HepG2 (cell line): ENCODE measurements around the gene CYP46A1. TPM values are rescaled to one million over a fixed set of nuclear protein-coding genes. Genes with fewer than 3 reads are reported as not detected.

Experiments used
- ATAC-seq: fragments of 200-7000 bp; cut with Tn5 transposase; 3 replicates; pipeline ENCODE4 v1.9.1; 2020; ENCODE audit warnings: mild to moderate bottlenecking, moderate library complexity
- BruUV-seq: library from RNA; stranded (reverse); fragments of 400-500 nt; replicated peaks from 2 replicates; lab custom pipeline; 2021; lab: Mats Ljungman, UMichigan
- CTCF ChIA-PET: fragments of 300-600 bp; formaldehyde crosslinking; extraction: SDS; loops from one replicate; lab custom pipeline; 2021; ENCODE audit warnings: low total read pairs, inconsistent platforms, low intra/inter-chr PET ratio; lab: Yijun Ruan, JAX
- POLR2A ChIA-PET: fragments of 350-600 bp; sonication (Branson Sonifier 250); formaldehyde crosslinking; loops from one replicate; lab custom pipeline; 2020; ENCODE audit warnings: antibody characterized with exemption, inconsistent platforms; lab: Yijun Ruan, JAX
- DNase-seq: peaks from one replicate; pipeline ENCODE4 v3.0.0-alpha.2; 2015; ENCODE audit warnings: low spot score
- FAIRE-seq: peaks from 3 replicates; lab custom pipeline; 2011; peaks lifted over from hg19 to GRCh38; lab: Jason Lieb, UNC
- H2AFZ ChIP-seq: one replicate; pipeline ENCODE4 v1.6.1; 2011; ENCODE audit warnings: low read length, inconsistent platforms
- H3K27ac ChIP-seq: fragments of 300-600 bp; 3 replicates; pipeline ENCODE4 v1.8.0; 2011; ENCODE audit warnings: mixed run types, mild to moderate bottlenecking, mixed read lengths, low read length, inconsistent platforms; ENCODE audit not compliant: insufficient read depth; ENCODE audit errors: extremely low read length
- H3K27me3 ChIP-seq, 2 experiments: fragments of 200-600 bp in 1 of 2; 2 replicates in 1 of 2; 3 replicates in 1 of 2; pipeline versions ENCODE4 v1.6.0 to v1.8.0; 2011; ENCODE audit warnings: low read length in 2 of 2, mild to moderate bottlenecking in 2 of 2, moderate library complexity in 2 of 2, inconsistent platforms in 1 of 2; ENCODE audit not compliant: insufficient read depth in 2 of 2, control insufficient read depth in 1 of 2
- H3K36me3 ChIP-seq, 2 experiments: fragments of 200-600 bp in 1 of 2; replicated peaks in 1 of 2; 2 replicates in 1 of 2; 3 replicates in 1 of 2; pipeline versions ENCODE4 v1.5.1 to v1.8.0; 2011; ENCODE audit warnings: low read length in 2 of 2, inconsistent platforms in 1 of 2; ENCODE audit not compliant: insufficient read depth in 2 of 2, control insufficient read depth in 1 of 2
- H3K4me1 ChIP-seq: 2 replicates; pipeline ENCODE4 v1.5.1; 2012; ENCODE audit warnings: low read length, inconsistent platforms; ENCODE audit not compliant: insufficient read depth
- H3K4me2 ChIP-seq: 2 replicates; pipeline ENCODE4 v1.6.0; 2011; ENCODE audit warnings: low read depth, low read length, inconsistent platforms
- H3K4me3 ChIP-seq, 3 experiments: fragments of 200-600 bp in 1 of 3; sonication (generic), shearing (Covaris generic) in 1 of 3; replicated peaks in 1 of 3; 2 replicates each; pipeline ENCODE4 v1.5.1; 2011 to 2016; ENCODE audit warnings: low read length in 3 of 3, inconsistent platforms in 2 of 3, low read depth in 2 of 3, mild to moderate bottlenecking in 2 of 3, control low read depth in 1 of 3, mixed read lengths in 1 of 3; ENCODE audit not compliant: insufficient read depth in 1 of 3
- H3K79me2 ChIP-seq: one replicate; pipeline ENCODE4 v1.6.1; 2011; ENCODE audit warnings: low read length, inconsistent platforms; ENCODE audit not compliant: insufficient read depth
- H3K9ac ChIP-seq: 2 replicates; pipeline ENCODE4 v1.6.0; 2011; ENCODE audit warnings: mild to moderate bottlenecking, low read depth, low read length, inconsistent platforms; ENCODE audit not compliant: insufficient read depth
- H3K9me3 ChIP-seq: 2 replicates; pipeline ENCODE4 v1.5.1; 2012; ENCODE audit warnings: mild to moderate bottlenecking, low read length
- H4K20me1 ChIP-seq: 2 replicates; pipeline ENCODE4 v1.6.0; 2011; ENCODE audit warnings: inconsistent platforms, mild to moderate bottlenecking, low read length, moderate library complexity; ENCODE audit not compliant: insufficient read depth
- ATF7 ChIP-seq, 2 experiments: fragments of 450-650 bp in 1 of 2; sonication (generic) in 1 of 2; formaldehyde crosslinking in 1 of 2; IDR thresholded peaks; 2 replicates each; pipeline versions ENCODE4 v1.4.0 to v1.6.1; 2016 to 2020; ENCODE audit warnings: antibody characterized with exemption in 1 of 2, mild to moderate bottlenecking in 1 of 2, missing genetic modification reagents in 1 of 2
- CBX2 ChIP-seq, 2 experiments: fragments of 200-600 bp in 1 of 2; sonication (generic); formaldehyde crosslinking in 1 of 2; IDR thresholded peaks; 2 replicates each; pipeline versions ENCODE4 v1.7.0 to v1.8.1; 2018 to 2022; ENCODE audit warnings: low read depth in 2 of 2, low read length in 1 of 2, mild to moderate bottlenecking in 1 of 2, missing genetic modification reagents in 1 of 2
- CREB3 ChIP-seq: sonication (generic); formaldehyde crosslinking; IDR thresholded peaks from 2 replicates; pipeline ENCODE4 v1.5.0; 2020; ENCODE audit warnings: missing genetic modification reagents
- HNRNPL ChIP-seq: fragments of 200-400 bp; formaldehyde crosslinking; IDR thresholded peaks from 2 replicates; pipeline ENCODE4 v1.6.1; 2017; ENCODE audit warnings: mild to moderate bottlenecking, low read depth, low read length
- HNRNPUL1 ChIP-seq: fragments of 200-400 bp; formaldehyde crosslinking; IDR thresholded peaks from 2 replicates; pipeline ENCODE4 v1.6.1; 2017; ENCODE audit warnings: low read depth, mild to moderate bottlenecking, low read length, moderate library complexity
- KDM1A ChIP-seq: IDR thresholded peaks from 2 replicates; pipeline ENCODE4 v1.6.1; 2016; ENCODE audit warnings: missing compliant biosample characterization
- KLF13 ChIP-seq: sonication (generic); formaldehyde crosslinking; IDR thresholded peaks from 2 replicates; pipeline ENCODE4 v1.4.0; 2020; ENCODE audit warnings: mild to moderate bottlenecking, missing genetic modification reagents
- LRRFIP1 ChIP-seq: sonication (generic); formaldehyde crosslinking; conservative IDR thresholded peaks from 2 replicates; pipeline ENCODE4 v1.4.0; 2020; ENCODE audit warnings: missing genetic modification reagents
- MAFK ChIP-seq, 2 experiments: IDR thresholded peaks in 1 of 2; conservative IDR thresholded peaks in 1 of 2; 2 replicates each; pipeline ENCODE4 v1.6.1; 2011; ENCODE audit warnings: improper control_type of control experiment in 2 of 2, low read length in 2 of 2
- MTA1 ChIP-seq: sonication (generic); formaldehyde crosslinking; IDR thresholded peaks from 2 replicates; pipeline ENCODE4 v1.4.0; 2020; ENCODE audit warnings: missing genetic modification reagents, mild to moderate bottlenecking, borderline replicate concordance
- NFATC3 ChIP-seq: sonication (generic); formaldehyde crosslinking; IDR thresholded peaks from 2 replicates; pipeline ENCODE4 v1.5.1; 2020; ENCODE audit warnings: mild to moderate bottlenecking, missing genetic modification reagents
- ONECUT2 ChIP-seq: sonication (generic); formaldehyde crosslinking; IDR thresholded peaks from 2 replicates; pipeline ENCODE4 v1.4.0; 2020; ENCODE audit warnings: missing genetic modification reagents
- POLR2A ChIP-seq, 2 experiments: IDR thresholded peaks; 2 replicates each; pipeline ENCODE4 v1.6.1; 2011; ENCODE audit warnings: low read depth in 2 of 2, low read length in 2 of 2, mild to moderate bottlenecking in 1 of 2, moderate library complexity in 1 of 2; ENCODE audit not compliant: insufficient read depth in 1 of 2
- RARG ChIP-seq: sonication (generic); formaldehyde crosslinking; IDR thresholded peaks from 2 replicates; pipeline ENCODE4 v1.4.0; 2020; ENCODE audit warnings: low read depth, mild to moderate bottlenecking, missing genetic modification reagents
- SCMH1 ChIP-seq: sonication (generic); formaldehyde crosslinking; IDR thresholded peaks from 2 replicates; pipeline ENCODE4 v1.9.0; 2021; ENCODE audit warnings: missing genetic modification reagents, mild to moderate bottlenecking, borderline replicate concordance
- ZBTB44 ChIP-seq: sonication (generic); formaldehyde crosslinking; IDR thresholded peaks from 2 replicates; pipeline ENCODE4 v1.4.0; 2020; ENCODE audit warnings: missing genetic modification reagents
- ZFP36L1 ChIP-seq: sonication (generic); formaldehyde crosslinking; IDR thresholded peaks from 2 replicates; pipeline ENCODE4 v1.8.0; 2022; ENCODE audit warnings: mild to moderate bottlenecking, missing genetic modification reagents, moderate library complexity
- ZNF101 ChIP-seq: sonication (generic); formaldehyde crosslinking; IDR thresholded peaks from 2 replicates; pipeline ENCODE4 v1.4.0; 2020; ENCODE audit warnings: mild to moderate bottlenecking, low read depth, missing genetic modification reagents, borderline replicate concordance
- ZNF747 ChIP-seq: sonication (generic); formaldehyde crosslinking; IDR thresholded peaks from 2 replicates; pipeline ENCODE4 v1.8.1; 2023; ENCODE audit warnings: missing genetic modification reagents, mild to moderate bottlenecking, borderline replicate concordance
- ZNF790 ChIP-seq: sonication (generic); formaldehyde crosslinking; IDR thresholded peaks from 2 replicates; pipeline ENCODE4 v1.8.0; 2022; ENCODE audit warnings: missing genetic modification reagents, mild to moderate bottlenecking, borderline replicate concordance
- WGBS: methylation state at CpG from one replicate; pipeline ENCODE4 v1.1.6; 2017; ENCODE audit warnings: low lambda C conversion rate; 5-methylcytosine and 5-hydroxymethylcytosine counted together
- in situ Hi-C: cut with HindIII; loops from 2 replicates; pipeline ENCODE4 v1.10.0; 2017; ENCODE audit warnings: low pct_unique_long_range_greater_than_20kb; ENCODE audit not compliant: extremely low pct_ligation_motif_present
- intact Hi-C: fragments of 100-400 bp; cut with micrococcal nuclease; formaldehyde crosslinking; loops from one replicate; pipeline ENCODE4 v1.10.0; 2022; ENCODE audit not compliant: unreplicated experiment
- polyA plus RNA-seq, 8 experiments: library from polyadenylated mRNA; depleted of rRNA in 3 of 8; stranded (reverse) in 7 of 8; unstranded in 1 of 8; fragments of >200 nt; fragmentation: Illumina TruSeq in 4 of 8; extraction: Trizol in 4 of 8; gene quantifications; 2 replicates each; pipeline versions ENCODE4 v1.2.1 to v1.2.3, GENCODE V29; 2011 to 2016; ENCODE audit warnings: low read depth in 4 of 8, missing spikeins in 1 of 8, mixed read lengths in 1 of 8; ENCODE audit not compliant: insufficient read depth in 1 of 8
- total RNA-seq, 5 experiments: library from RNA; depleted of rRNA; stranded (reverse); fragments of >200 nt; fragmentation: Illumina TruSeq; extraction: Trizol; gene quantifications; 2 replicates each; pipeline ENCODE4 v1.2.3, GENCODE V29; 2016; ENCODE audit warnings: low read depth in 1 of 5

The CYP46A1 gene
- total and polyA plus RNA-seq, 2 of the 13 experiments (the other 11 are each of a cell fraction or from before 2014, with no cell fraction given), result not detected

GRCh38 chr14:99667821-99668220 lies 16.3 kb upstream of the CYP46A1 start:
- in situ Hi-C loops (no loop called here), intact Hi-C loops (no loop called here)
- H4K20me1 ChIP-seq, result no peaks in the 10 kb centered on the region
- no peaks in the 10 kb centered on the region for H3K9me3 ChIP-seq
- no peak for DNase-seq
- no peak overlapping the region for H3K27ac ChIP-seq
- H3K36me3 ChIP-seq, result no peaks in the 10 kb centered on the region
- H3K4me2 ChIP-seq, result no peak overlapping the region
- peaks cover 6 to 22% of the 10 kb centered on the region in 2 experiments; a peak in 3 of 5 replicates for H3K27me3 ChIP-seq
- FAIRE-seq, result no peak
- 80% methylated on average over 2 of the region's 9 CpGs for WGBS
- ATAC-seq, result no peak
- H2AFZ ChIP-seq, result no peak overlapping the region
- TF ChIP-seq ZBTB44 (CRISPR knock-in tag), result no peak
- TF ChIP-seq KLF13 (CRISPR knock-in tag), result no peak
- no peak for TF ChIP-seq HNRNPUL1
- TF ChIP-seq ZNF790 (CRISPR knock-in tag), result no peak
- TF ChIP-seq NFATC3, result no peak
- TF ChIP-seq ZNF747 (CRISPR knock-in tag), result no peak
- no peak for TF ChIP-seq ZFP36L1 (CRISPR knock-in tag)
- TF ChIP-seq MTA1, result no peak
- TF ChIP-seq RARG (CRISPR knock-in tag), result no peak
- TF ChIP-seq HNRNPL, result no peak
- TF ChIP-seq LRRFIP1, result no peak
- no peak for TF ChIP-seq SCMH1
- no peak for TF ChIP-seq ONECUT2 (CRISPR knock-in tag)
- no peak for TF ChIP-seq CBX2 (IDR thresholded peaks at IDR 0.05; ENCODE audit: low read depth, low read length)
- no peak for TF ChIP-seq CBX2 (CRISPR knock-in tag; IDR thresholded peaks at IDR 0.05; ENCODE audit: low read depth)
- no peak for TF ChIP-seq KDM1A (CRISPR knock-in tag)
- no peak for TF ChIP-seq CREB3 (CRISPR knock-in tag)
- TF ChIP-seq ATF7 (IDR thresholded peaks at IDR 0.05), result no peak
- no peak for TF ChIP-seq ATF7 (CRISPR knock-in tag; IDR thresholded peaks at IDR 0.05)
- TF ChIP-seq MAFK (conservative IDR thresholded peaks at IDR 0.05 in 1 of 2, IDR thresholded peaks at IDR 0.05 in 1 of 2; ENCODE audit: low read length in 2 of 2), result no peak
- no peak for TF ChIP-seq ZNF101
- no peak for TF ChIP-seq POLR2A (IDR thresholded peaks at IDR 0.05; ENCODE audit: insufficient read depth in 1 of 2, low read depth in 2 of 2, low read length in 2 of 2)
- H3K4me3 ChIP-seq, result no peak overlapping the region
- H3K79me2 ChIP-seq, result no peaks in the 10 kb centered on the region
- BruUV-seq, result no TSS peak
- POLR2A ChIA-PET, result no interaction called here
- no peak overlapping the region for H3K9ac ChIP-seq
- peaks cover 45% of the 10 kb centered on the region for H3K4me1 ChIP-seq
- CTCF ChIA-PET, result no interaction called here
